ENCODE data around the gene MPC1L.

DNA sequence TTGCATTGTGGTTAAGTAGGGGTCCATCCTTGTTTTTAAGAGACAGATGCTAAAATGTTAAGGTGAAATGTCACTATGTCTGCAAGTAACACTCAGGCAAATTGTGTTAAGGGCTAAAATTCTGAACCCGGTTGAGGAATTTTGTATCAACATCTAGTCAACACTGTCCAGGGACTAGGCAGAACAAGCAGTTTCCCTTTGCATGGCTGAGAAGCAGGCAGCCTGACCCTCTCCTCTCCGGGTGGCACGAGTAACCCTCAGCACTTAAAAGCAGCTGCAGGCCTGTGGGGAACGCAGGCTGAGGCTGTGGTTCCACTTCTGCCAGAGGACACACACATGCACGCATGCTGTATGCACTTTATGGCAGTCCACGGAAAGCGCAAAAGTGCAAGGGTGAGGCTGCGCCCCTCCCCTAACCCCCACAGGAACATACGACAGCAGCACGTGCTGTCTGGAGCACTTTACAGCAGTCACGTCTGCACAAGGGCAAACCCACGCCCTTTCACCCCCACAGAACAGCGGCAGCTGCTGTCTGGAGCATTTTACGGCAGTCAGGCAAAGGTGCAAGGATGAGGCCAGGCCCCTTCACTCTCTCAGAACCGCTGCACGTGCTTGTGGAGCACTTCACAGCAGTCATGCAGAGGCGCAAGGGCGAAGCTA is 619 bp upstream of the MPC1L start:
- TF ChIP-seq CTCF (IDR thresholded peaks at IDR 0.05), result no peak
- no peak for TF ChIP-seq EP300 (IDR thresholded peaks at IDR 0.05)
